HepG2 (cell line): ENCODE data around the gene PPP2R2D. TPM values are rescaled to one million over a fixed set of nuclear protein-coding genes. Genes with fewer than 3 reads are reported as not detected.

Source experiments
- ATAC-seq: fragments of 200-7000 bp; cut with Tn5 transposase; 3 replicates; pipeline ENCODE4 v1.9.1; 2020; ENCODE audit warnings: mild to moderate bottlenecking, moderate library complexity
- BruUV-seq: library from RNA; stranded (reverse); fragments of 400-500 nt; replicated peaks from 2 replicates; lab custom pipeline; 2021; lab: Mats Ljungman, UMichigan
- CTCF ChIA-PET: fragments of 300-600 bp; formaldehyde crosslinking; extraction: SDS; loops from one replicate; lab custom pipeline; 2021; ENCODE audit warnings: low total read pairs, inconsistent platforms, low intra/inter-chr PET ratio; lab: Yijun Ruan, JAX
- POLR2A ChIA-PET: fragments of 350-600 bp; sonication (Branson Sonifier 250); formaldehyde crosslinking; loops from one replicate; lab custom pipeline; 2020; ENCODE audit warnings: antibody characterized with exemption, inconsistent platforms; lab: Yijun Ruan, JAX
- DNase-seq: peaks from one replicate; pipeline ENCODE4 v3.0.0-alpha.2; 2015; ENCODE audit warnings: low spot score
- FAIRE-seq: peaks from 3 replicates; lab custom pipeline; 2011; peaks lifted over from hg19 to GRCh38; lab: Jason Lieb, UNC
- H2AFZ ChIP-seq: one replicate; pipeline ENCODE4 v1.6.1; 2011; ENCODE audit warnings: low read length, inconsistent platforms
- H3K27ac ChIP-seq: fragments of 300-600 bp; 3 replicates; pipeline ENCODE4 v1.8.0; 2011; ENCODE audit warnings: mixed run types, mild to moderate bottlenecking, mixed read lengths, low read length, inconsistent platforms; ENCODE audit not compliant: insufficient read depth; ENCODE audit errors: extremely low read length
- H3K27me3 ChIP-seq, 2 experiments: fragments of 200-600 bp in 1 of 2; 2 replicates in 1 of 2; 3 replicates in 1 of 2; pipeline versions ENCODE4 v1.6.0 to v1.8.0; 2011; ENCODE audit warnings: low read length in 2 of 2, mild to moderate bottlenecking in 2 of 2, moderate library complexity in 2 of 2, inconsistent platforms in 1 of 2; ENCODE audit not compliant: insufficient read depth in 2 of 2, control insufficient read depth in 1 of 2
- H3K36me3 ChIP-seq, 2 experiments: fragments of 200-600 bp in 1 of 2; replicated peaks in 1 of 2; 2 replicates in 1 of 2; 3 replicates in 1 of 2; pipeline versions ENCODE4 v1.5.1 to v1.8.0; 2011; ENCODE audit warnings: low read length in 2 of 2, inconsistent platforms in 1 of 2; ENCODE audit not compliant: insufficient read depth in 2 of 2, control insufficient read depth in 1 of 2
- H3K4me1 ChIP-seq: 2 replicates; pipeline ENCODE4 v1.5.1; 2012; ENCODE audit warnings: low read length, inconsistent platforms; ENCODE audit not compliant: insufficient read depth
- H3K4me2 ChIP-seq: 2 replicates; pipeline ENCODE4 v1.6.0; 2011; ENCODE audit warnings: low read depth, low read length, inconsistent platforms
- H3K4me3 ChIP-seq, 3 experiments: fragments of 200-600 bp in 1 of 3; sonication (generic), shearing (Covaris generic) in 1 of 3; replicated peaks in 1 of 3; 2 replicates each; pipeline ENCODE4 v1.5.1; 2011 to 2016; ENCODE audit warnings: low read length in 3 of 3, inconsistent platforms in 2 of 3, low read depth in 2 of 3, mild to moderate bottlenecking in 2 of 3, control low read depth in 1 of 3, mixed read lengths in 1 of 3; ENCODE audit not compliant: insufficient read depth in 1 of 3
- H3K79me2 ChIP-seq: one replicate; pipeline ENCODE4 v1.6.1; 2011; ENCODE audit warnings: low read length, inconsistent platforms; ENCODE audit not compliant: insufficient read depth
- H3K9ac ChIP-seq: 2 replicates; pipeline ENCODE4 v1.6.0; 2011; ENCODE audit warnings: mild to moderate bottlenecking, low read depth, low read length, inconsistent platforms; ENCODE audit not compliant: insufficient read depth
- H3K9me3 ChIP-seq: 2 replicates; pipeline ENCODE4 v1.5.1; 2012; ENCODE audit warnings: mild to moderate bottlenecking, low read length
- H4K20me1 ChIP-seq: 2 replicates; pipeline ENCODE4 v1.6.0; 2011; ENCODE audit warnings: inconsistent platforms, mild to moderate bottlenecking, low read length, moderate library complexity; ENCODE audit not compliant: insufficient read depth
- CEBPG ChIP-seq: IDR thresholded peaks from 2 replicates; pipeline ENCODE4 v1.6.1; 2016
- DRAP1 ChIP-seq: IDR thresholded peaks from 2 replicates; pipeline ENCODE4 v1.6.1; 2016; ENCODE audit warnings: missing genetic modification reagents, missing compliant biosample characterization
- MLX ChIP-seq: IDR thresholded peaks from 2 replicates; pipeline ENCODE4 v1.6.1; 2016
- NR2F6 ChIP-seq, 2 experiments: IDR thresholded peaks; 2 replicates each; pipeline ENCODE4 v1.6.1; 2016; ENCODE audit warnings: antibody characterized with exemption in 1 of 2, mild to moderate bottlenecking in 1 of 2
- POGZ ChIP-seq: sonication (generic); formaldehyde crosslinking; IDR thresholded peaks from 2 replicates; pipeline ENCODE4 v1.4.0; 2020; ENCODE audit warnings: mild to moderate bottlenecking, missing genetic modification reagents
- SMAD9 ChIP-seq: sonication (generic); formaldehyde crosslinking; IDR thresholded peaks from 2 replicates; pipeline ENCODE4 v1.5.1; 2020; ENCODE audit warnings: mild to moderate bottlenecking, missing genetic modification reagents
- SRF ChIP-seq: IDR thresholded peaks from 2 replicates; pipeline ENCODE4 v1.6.1; 2011; ENCODE audit warnings: mild to moderate bottlenecking, low read depth, low read length, moderate library complexity
- SRY ChIP-seq: sonication (generic); formaldehyde crosslinking; IDR thresholded peaks from 2 replicates; pipeline ENCODE4 v1.8.0; 2022; ENCODE audit warnings: mild to moderate bottlenecking, missing genetic modification reagents
- ZNF646 ChIP-seq: sonication (generic); formaldehyde crosslinking; IDR thresholded peaks from 2 replicates; pipeline ENCODE4 v1.9.0; 2021; ENCODE audit warnings: mild to moderate bottlenecking, missing genetic modification reagents
- ZSCAN22 ChIP-seq: sonication (generic); formaldehyde crosslinking; IDR thresholded peaks from 2 replicates; pipeline ENCODE4 v1.4.0; 2020; ENCODE audit warnings: mild to moderate bottlenecking, missing genetic modification reagents
- ZSCAN30 ChIP-seq: sonication (generic); formaldehyde crosslinking; IDR thresholded peaks from 2 replicates; pipeline ENCODE4 v1.5.0; 2020; ENCODE audit warnings: mild to moderate bottlenecking, missing genetic modification reagents
- WGBS: methylation state at CpG from one replicate; pipeline ENCODE4 v1.1.6; 2017; ENCODE audit warnings: low lambda C conversion rate; 5-methylcytosine and 5-hydroxymethylcytosine counted together
- in situ Hi-C: cut with HindIII; loops from 2 replicates; pipeline ENCODE4 v1.10.0; 2017; ENCODE audit warnings: low pct_unique_long_range_greater_than_20kb; ENCODE audit not compliant: extremely low pct_ligation_motif_present
- intact Hi-C: fragments of 100-400 bp; cut with micrococcal nuclease; formaldehyde crosslinking; loops from one replicate; pipeline ENCODE4 v1.10.0; 2022; ENCODE audit not compliant: unreplicated experiment
- polyA plus RNA-seq, 8 experiments: library from polyadenylated mRNA; depleted of rRNA in 3 of 8; stranded (reverse) in 7 of 8; unstranded in 1 of 8; fragments of >200 nt; fragmentation: Illumina TruSeq in 4 of 8; extraction: Trizol in 4 of 8; gene quantifications; 2 replicates each; pipeline versions ENCODE4 v1.2.1 to v1.2.3, GENCODE V29; 2011 to 2016; ENCODE audit warnings: low read depth in 4 of 8, missing spikeins in 1 of 8, mixed read lengths in 1 of 8; ENCODE audit not compliant: insufficient read depth in 1 of 8
- total RNA-seq, 5 experiments: library from RNA; depleted of rRNA; stranded (reverse); fragments of >200 nt; fragmentation: Illumina TruSeq; extraction: Trizol; gene quantifications; 2 replicates each; pipeline ENCODE4 v1.2.3, GENCODE V29; 2016; ENCODE audit warnings: low read depth in 1 of 5

The PPP2R2D gene
- total and polyA plus RNA-seq, 2 of the 13 experiments (the other 11 are each of a cell fraction or from before 2014, with no cell fraction given) = 32.7 to 33.2 TPM

- CTCF ChIA-PET = no interaction called here
- Histone ChIP-seq H3K79me2 (no peaks in the 10 kb centered on the region), H3K4me2 (no peak overlapping the region), H3K9me3 (no peaks in the 10 kb centered on the region), H3K4me3 (no peak overlapping the region), H3K9ac (no peak overlapping the region), H3K27me3 (peaks cover 5 to 47% of the 10 kb centered on the region in 2 experiments), H3K27ac (no peak overlapping the region), H2AFZ (no peak overlapping the region), H4K20me1 (no peaks in the 10 kb centered on the region), H3K36me3 (no peaks in the 10 kb centered on the region), H3K4me1 (peaks cover 13% of the 10 kb centered on the region; the same call in 1 of the 2 replicates)
- DNase-seq (no peak), ATAC-seq (no peak), FAIRE-seq (no peak)
- 33% methylated on average over 6 of the region's 8 CpGs for WGBS
- TF ChIP-seq SMAD9 (CRISPR knock-in tag) = no peak
- TF ChIP-seq NR2F6 (IDR thresholded peaks at IDR 0.05) = no peak
- TF ChIP-seq NR2F6 (CRISPR knock-in tag; IDR thresholded peaks at IDR 0.05) = no peak
- TF ChIP-seq MLX = no peak
- TF ChIP-seq DRAP1 (CRISPR knock-in tag) = no peak
- POLR2A ChIA-PET = no interaction called here
- intact Hi-C loops (loop anchor here (10.0 kb wide), 1 partner anchor 417 kb away; no protein-coding TSS in a partner anchor), in situ Hi-C loops (loop anchor here (10.0 kb wide), 1 partner anchor 627 kb away; no protein-coding TSS in a partner anchor)
- BruUV-seq = no TSS peak
Observed at GRCh38 chr10:131871673-131872005, 29.2 kb upstream of the PPP2R2D start.

- H3K79me2 ChIP-seq = no peaks in the 10 kb centered on the region
- 64% methylated on average over 16 of the region's 27 CpGs for WGBS
- H4K20me1 ChIP-seq = no peaks in the 10 kb centered on the region
- no peak overlapping the region for H3K9ac ChIP-seq
- H2AFZ ChIP-seq = no peak overlapping the region
- H3K9me3 ChIP-seq = no peaks in the 10 kb centered on the region
- no TSS peak for BruUV-seq
- DNase-seq (no peak), ATAC-seq (no peak), FAIRE-seq (no peak)
- H3K4me1 ChIP-seq = peaks cover 13% of the 10 kb centered on the region; the same call in 1 of the 2 replicates
- intact Hi-C loops = loop anchor here (10.0 kb wide), 1 partner anchor 417 kb away; no protein-coding TSS in a partner anchor
- CTCF ChIA-PET = no interaction called here
- no peak overlapping the region for H3K4me3 ChIP-seq
- H3K27me3 ChIP-seq = peaks cover 5 to 44% of the 10 kb centered on the region in 2 experiments
- no peaks in the 10 kb centered on the region for H3K36me3 ChIP-seq
- in situ Hi-C loops = loop anchor here (10.0 kb wide), 1 partner anchor 627 kb away; no protein-coding TSS in a partner anchor
- POLR2A ChIA-PET = no interaction called here
- no peak overlapping the region for H3K27ac ChIP-seq
- no peak overlapping the region for H3K4me2 ChIP-seq
- TF ChIP-seq SRF (no peak), CEBPG (CRISPR knock-in tag) (no peak), ZNF646 (no peak), ZSCAN30 (CRISPR knock-in tag) (no peak), ZSCAN22 (CRISPR knock-in tag) (no peak), POGZ (CRISPR knock-in tag) (no peak), SRY (CRISPR knock-in tag) (no peak)
Observed at GRCh38 chr10:131872011-131872826, 28.6 kb upstream of the PPP2R2D start.
